Hepatocyte (in vitro differentiated cells): ENCODE measurements around the gene CARS1. TPM values are rescaled to one million over a fixed set of nuclear protein-coding genes. Genes with fewer than 3 reads are reported as not detected.

Experiments
- DNase-seq: peaks from one replicate; pipeline ENCODE4 v3.0.0-alpha.2; 2016; ENCODE audit warnings: low spot score
- H2AFZ ChIP-seq: fragments of 200-600 bp; sonication (generic); 2 replicates; pipeline ENCODE4 v1.6.0; 2016; ENCODE audit warnings: antibody characterized with exemption, mild to moderate bottlenecking
- H3K27ac ChIP-seq: fragments of 200-600 bp; sonication (generic); 2 replicates; pipeline ENCODE4 v1.5.1; 2016; ENCODE audit warnings: mild to moderate bottlenecking
- H3K27me3 ChIP-seq: fragments of 200-600 bp; sonication (generic); 2 replicates; pipeline ENCODE4 v1.6.1; 2016
- H3K36me3 ChIP-seq: fragments of 200-600 bp; sonication (generic); replicated peaks from 2 replicates; pipeline ENCODE4 v1.5.1; 2016; ENCODE audit warnings: low read depth; ENCODE audit not compliant: insufficient read depth
- H3K4me1 ChIP-seq: fragments of 200-600 bp; sonication (generic); 2 replicates; pipeline ENCODE4 v1.5.1; 2016; ENCODE audit warnings: mild to moderate bottlenecking, moderate library complexity; ENCODE audit not compliant: insufficient read depth
- H3K4me2 ChIP-seq: fragments of 200-600 bp; sonication (generic); 2 replicates; pipeline ENCODE4 v1.6.0; 2016
- H3K4me3 ChIP-seq: fragments of 200-600 bp; sonication (generic); 2 replicates; pipeline ENCODE4 v1.5.1; 2016; ENCODE audit warnings: mild to moderate bottlenecking
- H3K79me2 ChIP-seq: fragments of 200-600 bp; sonication (generic); 2 replicates; pipeline ENCODE4 v1.6.0; 2017; ENCODE audit warnings: mild to moderate bottlenecking
- H3K9me2 ChIP-seq: fragments of 200-600 bp; sonication (generic); replicated peaks from 2 replicates; pipeline ENCODE4 v1.6.0; 2017; ENCODE audit warnings: mild to moderate bottlenecking; ENCODE audit not compliant: insufficient read depth
- H3K9me3 ChIP-seq: fragments of 200-600 bp; sonication (generic); 2 replicates; pipeline ENCODE4 v1.5.1; 2016; ENCODE audit warnings: low read depth, mild to moderate bottlenecking
- H4K20me1 ChIP-seq: fragments of 200-600 bp; sonication (generic); 2 replicates; pipeline ENCODE4 v1.6.0; 2016; ENCODE audit warnings: mild to moderate bottlenecking; ENCODE audit not compliant: insufficient read depth, poor library complexity, severe bottlenecking
- CTCF ChIP-seq: fragments of 200-600 bp; sonication (generic); IDR thresholded peaks from 2 replicates; pipeline ENCODE4 v1.5.1; 2016; ENCODE audit warnings: antibody characterized with exemption, mild to moderate bottlenecking; ENCODE audit not compliant: poor library complexity
- EZH2 ChIP-seq: fragments of 200-600 bp; sonication (generic); IDR thresholded peaks from 2 replicates; pipeline ENCODE4 v1.6.1; 2016; ENCODE audit warnings: antibody characterized with exemption, mild to moderate bottlenecking, borderline replicate concordance
- EZH2phosphoT487 ChIP-seq: fragments of 200-600 bp; sonication (generic); IDR thresholded peaks from one replicate; pipeline ENCODE4 v1.6.1; 2018; ENCODE audit warnings: antibody characterized with exemption, mild to moderate bottlenecking, low read depth, moderate library complexity; ENCODE audit not compliant: unreplicated experiment, severe bottlenecking
- WGBS: methylation state at CpG from one replicate; pipeline ENCODE4 v1.1.6; 2016; ENCODE audit warnings: low lambda C conversion rate; ENCODE audit errors: missing lambda C conversion rate; 5-methylcytosine and 5-hydroxymethylcytosine counted together
- polyA plus RNA-seq: library from polyadenylated mRNA; unstranded; fragments of >200 nt; fragmentation: Nextera tagmentation; extraction: Ambion mirVana; gene quantifications from 2 replicates; pipeline ENCODE4 v1.2.1, GENCODE V29; 2016
- total RNA-seq: library from RNA; depleted of rRNA; stranded (reverse); fragments of >200 nt; gene quantifications from 2 replicates; pipeline ENCODE4 v1.2.3, GENCODE V29; 2014

Gene CARS1
- total and polyA plus RNA-seq, 2 experiments from 2014 or later: 35.5 to 42.0 TPM

DNA sequence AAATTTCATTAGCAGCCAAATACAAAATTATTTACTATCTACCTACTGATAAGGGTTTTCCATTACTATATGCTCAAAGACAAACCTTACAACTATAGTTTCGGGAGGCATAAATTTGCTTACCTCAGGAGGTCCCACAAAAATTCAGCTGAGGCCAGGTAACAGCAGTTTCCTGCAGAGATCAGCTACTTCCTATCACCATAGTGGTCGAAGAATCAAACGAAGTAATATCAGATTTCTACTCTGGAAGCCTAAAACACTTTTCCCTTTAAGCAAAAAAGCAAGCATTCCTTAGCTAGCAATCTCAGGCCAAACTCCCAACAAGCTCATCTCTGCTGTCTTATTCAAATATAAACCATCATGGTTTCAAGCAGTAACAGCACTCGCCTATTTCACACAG, 68.2 kb downstream of the CARS1 start:
- peak overlapping the region; percentile 90 for H3K4me2 ChIP-seq
- no peaks in the 10 kb centered on the region for H3K36me3 ChIP-seq
- peak overlapping the region; percentile 99 for H3K27ac ChIP-seq
- no peaks in the 10 kb centered on the region for H3K9me2 ChIP-seq
- DNase-seq: no peak
- TF ChIP-seq EZH2 (no peak), CTCF (no peak)
- H3K27me3 ChIP-seq: no peaks in the 10 kb centered on the region
- peaks cover 28% of the 10 kb centered on the region for H3K4me1 ChIP-seq
- peaks cover 77% of the 10 kb centered on the region for H3K79me2 ChIP-seq
- H4K20me1 ChIP-seq: peaks cover 73% of the 10 kb centered on the region
- H3K9me3 ChIP-seq: no peaks in the 10 kb centered on the region
- H2AFZ ChIP-seq: no peak overlapping the region
- H3K4me3 ChIP-seq: peak overlapping the region; percentile 77
- 25% methylated on average over 4 of the region's 4 CpGs for WGBS

DNA sequence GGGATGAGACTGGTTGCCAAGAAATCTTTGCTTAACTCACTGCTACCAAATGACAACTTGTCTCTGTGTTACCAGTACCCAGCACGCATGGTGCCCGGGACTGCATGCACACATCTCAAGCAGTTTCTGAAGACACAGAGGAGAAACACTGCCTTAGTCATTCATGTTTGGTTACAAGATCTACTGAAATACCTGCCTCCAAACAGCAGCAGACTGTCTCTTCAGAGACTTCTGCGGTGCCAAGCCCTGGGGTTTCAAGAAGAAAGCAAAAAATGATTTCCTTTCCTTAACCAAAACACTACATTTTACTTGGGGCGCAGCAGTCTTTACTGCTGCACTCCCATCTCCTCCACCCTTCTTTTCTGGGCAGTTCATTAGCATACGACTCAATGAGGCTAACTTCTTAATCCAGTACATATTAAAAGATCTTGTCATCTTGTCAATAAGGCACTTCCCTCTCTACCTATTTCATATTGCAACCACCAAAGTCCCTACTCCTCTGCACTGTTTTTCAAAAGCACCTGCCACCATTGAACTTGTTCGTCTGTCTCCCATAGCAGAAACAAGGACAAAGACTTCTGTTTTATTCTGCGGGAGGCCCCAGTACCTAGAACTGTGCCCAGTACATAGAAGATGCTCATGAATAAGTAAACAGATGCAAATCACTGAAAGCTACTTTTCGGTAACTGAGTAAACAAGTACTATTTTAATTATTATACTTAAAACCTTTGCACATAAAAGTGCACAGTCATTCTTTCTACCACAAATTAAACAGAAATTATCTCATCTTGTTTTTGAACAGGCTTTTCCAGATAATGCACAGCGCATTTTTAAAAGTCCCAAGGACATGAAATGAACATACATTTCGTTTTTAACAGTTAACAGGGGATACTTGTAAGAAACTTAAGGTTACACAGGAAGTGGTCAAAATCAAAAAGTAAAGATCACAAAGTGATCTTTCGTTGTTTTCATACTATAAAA, 69.1 kb downstream of the CARS1 start:
- Histone ChIP-seq H2AFZ (no peak overlapping the region), H3K27me3 (no peaks in the 10 kb centered on the region), H3K79me2 (peaks cover 85% of the 10 kb centered on the region), H3K36me3 (no peaks in the 10 kb centered on the region), H3K4me1 (peaks cover 28% of the 10 kb centered on the region), H3K27ac (peak overlapping the region; percentile 99), H3K9me3 (no peaks in the 10 kb centered on the region), H3K4me2 (peak overlapping the region; percentile 90), H3K9me2 (no peaks in the 10 kb centered on the region), H3K4me3 (peak overlapping the region; percentile 77), H4K20me1 (peaks cover 81% of the 10 kb centered on the region)
- TF ChIP-seq CTCF (no peak), EZH2 (no peak), EZH2phosphoT487 (no peak)
- DNase-seq: no peak
- WGBS: 63% methylated on average over 11 of the region's 11 CpGs

DNA sequence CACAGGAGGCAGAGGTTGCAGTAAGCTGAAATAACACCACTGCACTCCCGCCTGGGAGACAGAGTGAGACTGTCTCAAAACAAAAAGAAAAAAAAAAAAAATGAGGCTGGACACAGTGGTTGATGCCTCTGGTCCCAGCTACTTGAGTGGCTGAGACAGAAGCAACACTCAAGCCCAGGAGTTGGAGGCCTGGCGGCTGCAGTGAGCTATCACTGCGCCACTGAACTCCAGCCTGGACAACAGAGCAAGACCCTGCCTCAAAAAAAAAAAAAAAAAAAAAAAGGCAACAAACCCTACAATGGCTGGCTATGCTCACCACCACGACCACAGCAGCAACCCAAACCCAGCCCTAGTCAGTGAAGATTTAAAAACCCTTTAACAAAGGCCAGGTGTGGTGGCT, 73.3 kb downstream of the CARS1 start:
- no peaks in the 10 kb centered on the region for H3K36me3 ChIP-seq
- peaks cover 99% of the 10 kb centered on the region for H4K20me1 ChIP-seq
- H3K79me2 ChIP-seq: peaks cover 100% of the 10 kb centered on the region
- no peaks in the 10 kb centered on the region for H3K27me3 ChIP-seq
- 98% methylated on average over 4 of the region's 4 CpGs for WGBS
- TF ChIP-seq EZH2: no peak
- no peak for TF ChIP-seq EZH2phosphoT487
- TF ChIP-seq CTCF: no peak
- H3K9me2 ChIP-seq: no peaks in the 10 kb centered on the region
- no peak overlapping the region for H3K4me3 ChIP-seq
- H3K9me3 ChIP-seq: no peaks in the 10 kb centered on the region
- no peak overlapping the region for H3K4me2 ChIP-seq
- DNase-seq: no peak
- peaks cover 11% of the 10 kb centered on the region for H3K4me1 ChIP-seq
- no peak overlapping the region for H2AFZ ChIP-seq
- H3K27ac ChIP-seq: no peak overlapping the region
